ENCODE data around the gene CCN5. TPM values are rescaled to one million over a fixed set of nuclear protein-coding genes. Genes with fewer than 3 reads are reported as not detected.

CCN5 gene
- total and polyA plus RNA-seq, 2 of the 8 experiments (the other 6 are each of a cell fraction or from before 2014, with no cell fraction given) = not detected

GRCh38 chr20:44772636-44773035 lies 57.5 kb downstream of the CCN5 start (continued):
- TF ChIP-seq CHD2 (IDR thresholded peaks at IDR 0.05; ENCODE audit: low read length) = no peak
- TF ChIP-seq CHD7 (IDR thresholded peaks at IDR 0.05; ENCODE audit: insufficient replicate concordance, low read length) = no peak
- no peak for TF ChIP-seq SIRT6 (IDR thresholded peaks at IDR 0.05; ENCODE audit: low read length)
- TF ChIP-seq BRCA1 (IDR thresholded peaks at IDR 0.05; ENCODE audit: low read depth, low read length) = no peak
- no peak for TF ChIP-seq FOSL1 (IDR thresholded peaks at IDR 0.05; ENCODE audit: insufficient read depth, low read depth, low read length)
- no peak for TF ChIP-seq RFX5 (IDR thresholded peaks at IDR 0.05; ENCODE audit: borderline replicate concordance, low read depth, low read length)

Data from H1 (cell line).